GM23248 (cell line): ENCODE measurements around the gene NPC1L1. TPM values are rescaled to one million over a fixed set of nuclear protein-coding genes. Genes with fewer than 3 reads are reported as not detected.

Source experiments
- DNase-seq: peaks from one replicate; pipeline ENCODE4 v3.0.0-alpha.2; 2015
- H2AFZ ChIP-seq: fragments of 200-600 bp; sonication (generic); 2 replicates; pipeline ENCODE4 v1.6.1; 2016; ENCODE audit warnings: antibody characterized with exemption
- H3F3A ChIP-seq: fragments of 200-600 bp; sonication (generic); 2 replicates; pipeline ENCODE4 v1.6.1; 2016; ENCODE audit warnings: mild to moderate bottlenecking, antibody characterized with exemption, mixed run types; ENCODE audit not compliant: insufficient read depth
- H3K27ac ChIP-seq: fragments of 200-600 bp; sonication (generic); 2 replicates; pipeline ENCODE4 v1.5.1; 2016; ENCODE audit warnings: mild to moderate bottlenecking
- H3K27me3 ChIP-seq: fragments of 200-600 bp; sonication (generic); replicated peaks from 2 replicates; pipeline ENCODE4 v1.6.1; 2016; ENCODE audit warnings: mild to moderate bottlenecking; ENCODE audit not compliant: insufficient read depth
- H3K36me3 ChIP-seq: fragments of 200-600 bp; sonication (generic); 2 replicates; pipeline ENCODE4 v1.6.1; 2016; ENCODE audit warnings: low read depth, mild to moderate bottlenecking
- H3K4me1 ChIP-seq: fragments of 200-600 bp; sonication (generic); 2 replicates; pipeline ENCODE4 v1.6.1; 2016; ENCODE audit warnings: mild to moderate bottlenecking; ENCODE audit not compliant: insufficient read depth
- H3K4me2 ChIP-seq: fragments of 200-600 bp; sonication (generic); one replicate; pipeline ENCODE4 v1.6.1; 2016; ENCODE audit warnings: mild to moderate bottlenecking; ENCODE audit not compliant: unreplicated experiment
- H3K4me3 ChIP-seq: fragments of 200-600 bp; sonication (generic); 2 replicates; pipeline ENCODE4 v1.5.1; 2016; ENCODE audit warnings: mild to moderate bottlenecking
- H3K79me2 ChIP-seq: fragments of 200-600 bp; sonication (generic); 2 replicates; pipeline ENCODE4 v1.6.1; 2016; ENCODE audit warnings: mild to moderate bottlenecking; ENCODE audit not compliant: insufficient read depth
- H3K9ac ChIP-seq: fragments of 200-600 bp; sonication (generic); 2 replicates; pipeline ENCODE4 v1.6.1; 2016; ENCODE audit warnings: mild to moderate bottlenecking
- H3K9me2 ChIP-seq: fragments of 200-600 bp; sonication (generic); 2 replicates; pipeline ENCODE4 v1.6.1; 2016; ENCODE audit warnings: mixed run types, mild to moderate bottlenecking, moderate library complexity; ENCODE audit not compliant: insufficient read depth
- H3K9me3 ChIP-seq: fragments of 200-600 bp; sonication (generic); one replicate; pipeline ENCODE4 v1.6.1; 2017; ENCODE audit warnings: low read depth
- H4K20me1 ChIP-seq: fragments of 200-600 bp; sonication (generic); 2 replicates; pipeline ENCODE4 v1.6.0; 2016; ENCODE audit not compliant: insufficient read depth
- EZH2 ChIP-seq: fragments of 200-600 bp; sonication (generic); IDR thresholded peaks from 2 replicates; pipeline ENCODE4 v1.6.1; 2018; ENCODE audit warnings: antibody characterized with exemption, mild to moderate bottlenecking; ENCODE audit not compliant: insufficient read depth, poor library complexity, severe bottlenecking
- EZH2phosphoT487 ChIP-seq: fragments of 200-600 bp; sonication (generic); IDR thresholded peaks from 2 replicates; pipeline ENCODE4 v1.6.1; 2018; ENCODE audit warnings: antibody characterized with exemption, moderate library complexity, mild to moderate bottlenecking, low read depth; ENCODE audit not compliant: insufficient read depth
- WGBS, 2 experiments: methylation state at CpG; one replicate each; pipeline ENCODE4 v1.1.6; 2015 to 2017; ENCODE audit warnings: low lambda C conversion rate in 2 of 2, low coverage in 1 of 2; ENCODE audit errors: missing lambda C conversion rate in 2 of 2; 5-methylcytosine and 5-hydroxymethylcytosine counted together
- in situ Hi-C: fragments of 300-500 bp; cut with MboI; formaldehyde crosslinking; loops from 2 replicates; pipeline ENCODE4 v1.15.0; 2020
- polyA plus RNA-seq: library from polyadenylated mRNA; unstranded; fragments of >200 nt; fragmentation: Nextera tagmentation; extraction: Ambion mirVana; gene quantifications from 2 replicates; pipeline ENCODE4 v1.2.1, GENCODE V29; 2016
- total RNA-seq: library from RNA; depleted of rRNA; stranded (reverse); fragments of >200 nt; shearing (Covaris generic); gene quantifications from 2 replicates; pipeline ENCODE4 v1.2.3, GENCODE V29; 2014

The NPC1L1 gene
- total and polyA plus RNA-seq, 2 experiments from 2014 or later = not detected

GRCh38 chr7:44538798-44539668 is 2.1 kb downstream of the NPC1L1 start:
- Histone ChIP-seq H3K4me2 (no peak overlapping the region), H3F3A (0 out of 2 replicates have a peak, but pooled peaks cover 6% of the 10 kb centered on the region), H3K36me3 (no peaks in the 10 kb centered on the region), H3K9ac (no peak overlapping the region), H4K20me1 (no peaks in the 10 kb centered on the region), H3K79me2 (no peaks in the 10 kb centered on the region), H2AFZ (no peak overlapping the region), H3K4me3 (no peak overlapping the region), H3K27me3 (no peaks in the 10 kb centered on the region), H3K9me2 (no peaks in the 10 kb centered on the region), H3K4me1 (peaks cover 5% of the 10 kb centered on the region; the same call in 1 of the 2 replicates), H3K27ac (no peak overlapping the region), H3K9me3 (no peaks in the 10 kb centered on the region)
- WGBS, 2 experiments = 76 to 80% methylated on average over 32 of the region's 32 CpGs
- no peak for TF ChIP-seq EZH2phosphoT487
- no peak for TF ChIP-seq EZH2
- in situ Hi-C loops = no loop called here
- no peak for DNase-seq

DNA sequence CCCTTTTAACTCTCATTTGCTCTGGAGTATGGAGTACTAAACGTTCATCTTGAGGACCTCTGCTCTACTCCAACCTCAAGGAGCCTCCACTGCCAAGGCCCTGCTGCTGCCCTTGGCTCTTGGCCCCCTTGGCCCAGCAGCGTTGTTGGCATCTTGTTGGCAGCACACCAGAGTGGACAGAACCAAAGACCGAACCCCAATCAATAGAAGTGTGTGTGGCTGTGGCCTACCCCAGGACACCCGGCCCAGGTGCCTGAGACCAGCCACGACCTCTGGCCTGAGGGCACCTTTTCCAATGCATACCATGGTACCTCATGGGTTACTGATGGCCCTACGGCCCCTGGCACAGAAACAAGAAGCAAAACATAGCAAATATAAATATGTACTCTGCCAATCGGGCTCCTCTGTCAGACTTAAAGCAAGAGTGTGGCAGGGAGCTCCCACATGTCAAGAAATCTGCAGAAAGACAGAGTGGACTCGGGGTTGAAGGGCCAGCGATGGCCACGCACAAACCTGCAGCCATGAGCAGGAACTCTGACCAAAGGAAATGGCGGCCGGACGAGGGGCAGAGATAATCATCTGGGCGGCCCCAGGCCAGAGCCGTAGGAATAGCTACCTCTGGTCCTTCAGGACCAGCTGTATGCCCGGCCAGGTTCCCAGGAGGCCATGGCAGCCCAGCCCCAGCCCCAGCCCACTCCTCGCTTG is 2.9 kb downstream of the NPC1L1 start:
- H3K4me2 ChIP-seq = no peak overlapping the region
- H3K4me1 ChIP-seq = peaks cover 5% of the 10 kb centered on the region; the same call in 1 of the 2 replicates
- H3K79me2 ChIP-seq = no peaks in the 10 kb centered on the region
- H3K36me3 ChIP-seq = no peaks in the 10 kb centered on the region
- H3F3A ChIP-seq = 0 out of 2 replicates have a peak, but pooled peaks cover 5% of the 10 kb centered on the region
- no peaks in the 10 kb centered on the region for H3K9me2 ChIP-seq
- H2AFZ ChIP-seq = no peak overlapping the region
- no peaks in the 10 kb centered on the region for H3K27me3 ChIP-seq
- in situ Hi-C loops = no loop called here
- no peaks in the 10 kb centered on the region for H3K9me3 ChIP-seq
- H3K4me3 ChIP-seq = no peak overlapping the region
- WGBS, 2 experiments = 65 to 68% methylated on average over 17 of the region's 17 CpGs
- no peak overlapping the region for H3K27ac ChIP-seq
- H4K20me1 ChIP-seq = no peaks in the 10 kb centered on the region
- no peak for DNase-seq
- TF ChIP-seq EZH2 = no peak
- TF ChIP-seq EZH2phosphoT487 = no peak
- no peak overlapping the region for H3K9ac ChIP-seq

- Histone ChIP-seq H2AFZ (no peak overlapping the region), H3K9ac (no peak overlapping the region), H4K20me1 (no peaks in the 10 kb centered on the region), H3F3A (no peaks in the 10 kb centered on the region), H3K4me3 (no peak overlapping the region), H3K27ac (no peak overlapping the region), H3K4me2 (no peak overlapping the region), H3K9me2 (no peaks in the 10 kb centered on the region), H3K36me3 (no peaks in the 10 kb centered on the region), H3K4me1 (no peaks in the 10 kb centered on the region), H3K27me3 (no peaks in the 10 kb centered on the region), H3K9me3 (no peaks in the 10 kb centered on the region), H3K79me2 (no peaks in the 10 kb centered on the region)
- 77 to 86% methylated on average over 6 of the region's 6 CpGs for WGBS, 2 experiments
- TF ChIP-seq EZH2phosphoT487 (no peak), EZH2 (no peak)
- no peak for DNase-seq
- in situ Hi-C loops = no loop called here
Measured at GRCh38 chr7:44537442-44537841, 3.7 kb downstream of the NPC1L1 start.

DNA sequence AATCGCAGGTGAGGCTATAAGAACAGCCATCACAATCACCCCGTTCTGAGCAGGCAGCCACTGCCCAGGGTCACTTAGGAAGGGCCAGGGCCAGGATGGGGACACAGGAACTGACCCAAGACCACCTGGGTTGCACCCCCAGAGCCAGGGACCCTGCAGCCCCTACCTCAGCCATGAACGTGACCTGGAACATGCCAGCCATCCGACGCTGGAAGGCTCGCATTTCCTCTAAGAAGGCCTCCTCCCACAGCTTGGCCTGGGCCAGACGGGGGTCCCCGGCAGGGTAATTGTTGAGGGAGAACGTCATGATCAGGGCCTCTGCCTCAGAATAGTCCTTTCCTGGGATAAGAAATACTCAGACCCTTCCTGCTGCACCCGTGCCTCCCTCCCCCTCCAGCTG is 5.0 kb downstream of the NPC1L1 start:
- Histone ChIP-seq H3K79me2 (no peaks in the 10 kb centered on the region), H4K20me1 (no peaks in the 10 kb centered on the region), H3K9me3 (no peaks in the 10 kb centered on the region), H3K9ac (no peak overlapping the region), H2AFZ (no peak overlapping the region), H3K27me3 (no peaks in the 10 kb centered on the region), H3K4me2 (no peak overlapping the region), H3K9me2 (no peaks in the 10 kb centered on the region), H3K27ac (no peak overlapping the region), H3F3A (no peaks in the 10 kb centered on the region), H3K4me1 (no peaks in the 10 kb centered on the region), H3K36me3 (no peaks in the 10 kb centered on the region), H3K4me3 (no peak overlapping the region)
- in situ Hi-C loops = no loop called here
- WGBS, 2 experiments = 52 to 62% methylated on average over 9 to 10 of the region's 10 CpGs
- TF ChIP-seq EZH2 (no peak), EZH2phosphoT487 (no peak)
- no peak for DNase-seq
